Skin epidermis (tissue), 12 donors: ENCODE measurements around the gene TRIAP1.
A peak's percentile ranks its signal among the peaks of the same experiment; 100 is the strongest.

Source experiments
- H3K27ac ChIP-seq, 21 experiments: fragments of 200-600 bp; sonication (generic) in 11 of 21; one replicate each; pipeline ENCODE4 v1.5.0; 2020; ENCODE audit warnings: mild to moderate bottlenecking in 3 of 21, inconsistent platforms in 2 of 21, moderate library complexity in 2 of 21
- H3K4me3 ChIP-seq, 7 experiments: fragments of 200-600 bp; sonication (generic) in 2 of 7; one replicate each; pipeline ENCODE4 v1.5.0; 2020; ENCODE audit warnings: inconsistent platforms in 2 of 7, mild to moderate bottlenecking in 2 of 7, moderate library complexity in 1 of 7

TRIAP1 gene

DNA sequence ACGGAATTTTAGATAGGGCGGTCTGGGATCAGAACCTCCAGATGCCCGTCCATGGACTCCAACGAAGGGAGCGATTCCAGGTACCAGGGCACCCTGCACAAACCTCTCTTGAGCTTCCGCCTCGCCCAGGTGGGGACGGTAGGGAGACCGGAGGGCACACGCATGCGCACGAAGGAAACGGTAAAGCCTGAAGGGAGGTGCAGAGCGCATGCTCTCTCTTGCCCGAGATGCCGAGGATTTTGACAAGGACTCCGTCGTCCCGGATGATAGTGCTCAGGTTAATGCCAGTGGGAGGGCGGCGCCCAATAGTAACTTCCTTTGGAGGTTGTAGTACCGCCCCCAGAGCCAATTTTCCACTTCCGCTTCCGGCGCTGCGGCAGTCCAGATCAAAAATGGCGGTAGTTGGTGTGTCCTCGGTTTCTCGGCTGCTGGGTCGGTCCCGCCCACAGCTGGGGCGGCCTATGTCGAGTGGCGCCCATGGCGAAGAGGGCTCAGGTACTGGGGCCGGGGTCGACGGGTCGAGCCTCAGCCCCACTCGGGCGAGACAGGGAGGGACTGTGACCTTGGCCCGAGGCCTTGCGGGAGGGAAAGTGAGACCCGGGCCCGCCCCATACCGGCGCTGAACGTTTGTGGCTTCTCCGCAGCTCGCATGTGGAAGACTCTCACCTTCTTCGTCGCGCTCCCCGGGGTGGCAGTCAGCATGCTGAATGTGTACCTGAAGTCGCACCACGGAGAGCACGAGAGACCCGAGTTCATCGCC lies 8.3 kb downstream of the TRIAP1 start, which contains the start of gene COX6A1:
TSS of gene COX6A1 (plus strand) at position 379 of the 760 bp plus-strand sequence. CDS start at position 393, 14 bp downstream.
- peak within 1 kb of the TSS in 20 of 21 experiments; percentile 70 to 92 (median 86) for H3K27ac ChIP-seq
- peak within 1 kb of the TSS; percentile 53 to 93 (median 80) for H3K4me3 ChIP-seq

DNA sequence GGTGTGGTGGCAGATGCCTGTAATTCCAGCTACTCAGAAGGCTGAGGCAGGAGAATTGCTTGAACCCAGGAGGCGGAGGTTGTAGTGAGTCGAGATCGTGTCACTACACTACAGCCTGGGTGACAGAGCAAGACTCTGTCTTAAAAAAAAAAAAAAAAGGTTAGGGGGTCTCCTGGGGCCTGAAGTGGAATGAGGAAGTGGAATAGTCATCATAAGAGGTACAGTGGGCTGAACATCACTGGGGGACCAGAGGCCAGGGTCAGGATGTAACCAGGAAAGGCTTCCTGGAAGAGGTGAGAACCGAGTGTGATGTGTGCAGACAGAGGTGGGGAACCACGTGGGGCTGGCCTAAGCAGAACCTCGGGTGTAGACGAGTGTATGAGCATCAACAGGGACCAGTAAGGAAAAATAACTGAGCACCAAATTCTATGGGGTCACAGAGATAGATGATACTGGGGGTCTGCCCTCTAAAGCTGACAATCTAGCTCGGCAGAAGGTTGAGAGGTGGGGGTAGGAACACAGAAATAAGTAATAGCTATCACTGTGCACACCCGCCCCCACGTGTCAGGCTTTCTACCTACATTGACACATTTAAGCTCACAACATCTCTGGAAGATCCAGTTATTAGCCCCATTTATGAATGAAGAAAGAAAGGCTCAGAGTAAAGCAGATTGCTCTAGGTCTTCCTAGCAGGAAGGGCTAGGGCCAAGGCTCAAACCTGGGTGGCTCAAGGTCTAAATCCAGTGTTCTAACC lies 13.2 kb downstream of the TRIAP1 start:
- Histone ChIP-seq H3K4me3 (no peak overlapping the region), H3K27ac (no peak overlapping the region)

DNA sequence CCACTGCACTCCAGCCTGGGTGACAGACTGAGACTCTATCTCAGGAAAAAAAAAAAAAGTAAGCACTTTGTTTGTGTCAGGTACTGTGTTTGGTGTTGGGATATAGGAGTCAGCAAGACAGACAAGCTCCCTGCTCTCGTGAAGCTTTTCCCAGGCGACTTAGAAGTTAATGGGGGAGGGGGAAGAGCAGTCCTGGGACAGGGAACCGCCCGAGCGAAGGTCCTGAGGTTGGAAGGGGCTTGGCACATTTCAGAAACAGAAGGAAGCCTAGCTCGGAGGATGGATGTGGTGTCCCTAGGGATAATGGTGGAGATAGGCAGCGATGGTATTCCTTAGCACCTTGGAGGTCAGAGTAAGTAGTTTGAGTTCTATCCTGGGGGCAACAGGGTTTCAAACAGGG lies 16.8 kb downstream of the TRIAP1 start:
- H3K27ac ChIP-seq, result no peak overlapping the region

DNA sequence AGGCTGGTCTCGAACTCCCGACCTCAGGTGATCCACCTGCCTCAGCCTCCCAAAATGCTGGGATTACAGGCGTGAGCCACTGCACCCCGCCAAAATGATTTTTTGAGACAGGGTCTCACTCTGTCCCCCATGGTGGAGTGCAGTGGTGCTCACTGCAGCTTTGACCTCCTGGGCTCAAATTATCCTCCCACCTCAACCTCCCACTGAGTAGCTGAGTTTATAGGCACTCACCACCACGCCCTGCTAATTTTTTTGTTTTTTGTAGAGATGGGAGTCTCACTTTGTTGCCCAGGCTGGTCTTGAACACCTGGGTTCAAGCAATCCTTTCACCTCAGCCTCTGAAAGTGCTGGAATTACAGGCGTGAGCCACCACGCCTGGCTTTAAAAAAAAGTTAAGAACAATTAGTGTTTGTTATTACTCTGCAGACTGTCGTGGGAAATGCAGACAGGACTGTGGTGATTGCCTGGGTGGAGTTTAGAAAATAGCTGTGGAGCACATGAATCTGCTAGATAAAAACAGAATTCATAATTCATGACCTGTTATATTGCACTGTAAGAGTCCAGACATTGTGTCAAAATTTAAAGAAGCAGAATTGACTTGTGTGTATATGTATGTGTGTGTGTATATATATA lies 17.5 kb downstream of the TRIAP1 start:
- Histone ChIP-seq H3K27ac (no peak overlapping the region), H3K4me3 (no peak overlapping the region)

More for the DNA sequence above, 16.8 kb downstream of the TRIAP1 start:
- no peak overlapping the region for H3K4me3 ChIP-seq

DNA sequence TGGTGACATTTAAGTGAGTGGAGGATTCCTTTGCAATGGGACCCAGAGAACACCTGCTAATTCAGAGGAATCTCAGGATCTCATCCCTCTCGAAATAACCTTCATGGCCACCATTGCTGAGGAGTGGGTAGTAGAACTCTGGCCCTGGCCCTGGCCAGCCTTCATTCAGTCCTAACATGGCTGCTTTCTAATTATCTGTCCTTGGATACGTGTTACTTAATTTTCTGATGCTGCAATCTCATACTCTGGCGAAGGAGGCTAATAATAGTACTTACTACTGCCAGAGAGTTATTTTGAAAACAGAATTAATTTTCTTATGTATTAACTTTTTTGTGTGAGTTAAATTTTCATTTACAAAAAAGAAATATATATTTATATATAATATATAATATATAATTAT lies 20.4 kb downstream of the TRIAP1 start:
- no peak overlapping the region for H3K4me3 ChIP-seq
- H3K27ac ChIP-seq, result no peak overlapping the region

DNA sequence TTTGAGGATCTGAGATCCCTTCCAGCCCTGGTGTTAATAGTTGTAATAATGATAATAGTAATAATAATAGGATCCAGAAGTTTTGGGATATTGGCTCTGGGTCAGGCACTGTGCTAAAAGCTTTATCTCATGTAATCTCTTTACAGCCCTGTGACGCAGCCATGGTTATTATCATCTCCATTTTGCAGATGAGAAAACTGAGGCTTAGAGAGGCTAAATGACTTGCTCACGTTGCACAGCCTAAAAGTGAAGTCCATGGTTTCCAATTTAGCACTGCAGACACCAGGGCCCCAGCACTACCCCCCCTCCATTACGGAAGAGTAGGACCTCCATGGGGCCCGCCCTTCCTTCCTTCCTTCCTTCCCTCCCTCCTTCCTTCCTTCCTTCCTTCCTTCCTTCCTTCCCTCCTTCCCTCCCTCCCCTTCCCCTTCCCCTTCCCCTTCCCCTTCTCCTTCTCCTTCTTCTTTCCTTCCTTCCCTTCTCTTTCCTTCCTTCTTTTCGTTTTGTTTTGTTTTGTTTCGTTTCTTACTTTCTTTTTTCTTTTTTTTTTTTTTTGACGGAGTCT lies 23.2 kb downstream of the TRIAP1 start:
- Histone ChIP-seq H3K4me3 (no peak overlapping the region), H3K27ac (no peak overlapping the region)

DNA sequence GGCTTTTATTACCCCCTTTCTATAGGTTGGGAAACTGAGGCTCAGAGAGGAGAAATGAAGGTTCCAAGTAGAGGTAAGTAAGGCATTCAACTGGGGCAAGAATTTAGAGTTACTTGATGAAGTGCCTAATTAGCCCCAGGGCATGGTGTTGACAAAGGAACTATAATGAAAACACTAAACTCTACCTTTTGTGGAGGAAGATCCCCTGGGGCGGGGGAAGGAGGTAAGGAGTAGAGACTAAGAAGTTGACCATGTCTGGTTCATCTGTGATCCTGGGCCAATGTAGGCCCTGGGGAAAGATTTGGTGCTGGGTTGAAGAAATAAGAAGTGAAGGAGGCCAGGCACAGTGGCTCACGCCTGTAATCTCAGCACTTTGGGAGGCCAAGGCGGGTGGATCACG lies 24.5 kb downstream of the TRIAP1 start:
- no peak overlapping the region for H3K4me3 ChIP-seq
- H3K27ac ChIP-seq, result no peak overlapping the region

DNA sequence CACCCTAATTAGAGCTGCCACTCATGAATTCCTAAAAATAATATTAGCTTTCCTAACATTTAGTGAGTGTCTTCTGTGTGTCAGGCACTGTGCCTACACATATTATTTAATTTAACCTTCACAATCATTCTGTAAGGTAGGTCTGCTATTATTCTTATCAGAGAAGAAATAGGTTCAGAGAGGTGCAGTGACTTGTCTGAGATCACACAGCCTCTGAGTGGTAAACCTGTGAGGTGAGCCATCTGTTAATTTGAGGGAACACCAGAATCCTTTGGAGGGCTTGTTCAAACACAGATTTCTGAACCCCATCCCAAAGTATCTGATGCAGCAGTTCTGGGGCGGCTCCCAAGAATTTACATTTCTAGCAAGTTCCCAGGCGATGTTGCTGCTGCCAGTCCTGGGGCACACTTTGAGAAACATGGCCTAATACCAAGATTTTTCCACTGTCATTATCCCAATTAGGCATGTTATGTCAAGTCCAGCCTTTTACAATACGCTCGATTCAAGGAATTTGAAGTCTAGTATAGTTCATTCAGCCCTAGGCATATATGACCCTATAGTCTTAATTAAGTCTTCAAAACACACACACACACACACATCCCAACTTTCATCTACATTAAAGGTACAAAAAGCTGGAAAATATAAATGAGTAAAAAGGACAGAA lies 28.1 kb downstream of the TRIAP1 start:
- Histone ChIP-seq H3K27ac (no peak overlapping the region), H3K4me3 (no peak overlapping the region)

DNA sequence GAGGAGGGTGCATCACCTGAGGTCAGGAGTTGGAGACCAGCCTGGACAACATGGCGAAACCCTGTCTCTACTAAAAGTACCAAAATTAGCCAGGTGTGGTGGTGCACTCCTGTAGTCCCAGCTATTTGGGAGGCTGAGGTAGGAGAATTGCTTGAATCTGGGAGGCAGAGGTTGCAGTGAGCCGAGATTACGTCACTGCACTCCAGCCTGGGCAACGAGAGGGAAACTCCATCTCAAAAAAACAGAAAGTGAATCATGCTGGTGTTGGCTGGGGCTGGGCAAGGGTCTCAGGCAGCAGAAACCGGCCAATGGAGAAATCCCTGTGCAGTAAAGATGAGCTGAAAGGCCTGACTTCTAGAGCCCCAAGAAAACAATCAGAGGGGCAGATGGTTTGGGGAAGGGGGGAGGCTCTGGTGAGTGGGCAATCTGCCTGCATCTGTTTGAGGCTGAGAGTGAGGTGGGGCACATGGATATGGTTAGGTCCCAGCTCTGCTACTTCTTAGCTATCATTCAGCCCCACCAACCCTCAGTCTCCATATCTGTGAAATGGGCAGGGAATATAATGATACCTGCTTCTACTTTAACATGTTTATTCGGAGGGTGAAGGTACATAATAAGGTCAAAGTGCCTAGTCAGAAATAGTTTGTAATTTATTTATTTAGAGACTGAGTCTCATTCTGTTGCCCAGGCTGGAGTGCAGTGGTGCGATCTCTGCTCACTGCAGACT lies 29.5 kb downstream of the TRIAP1 start:
- no peak overlapping the region for H3K4me3 ChIP-seq
- no peak overlapping the region for H3K27ac ChIP-seq

DNA sequence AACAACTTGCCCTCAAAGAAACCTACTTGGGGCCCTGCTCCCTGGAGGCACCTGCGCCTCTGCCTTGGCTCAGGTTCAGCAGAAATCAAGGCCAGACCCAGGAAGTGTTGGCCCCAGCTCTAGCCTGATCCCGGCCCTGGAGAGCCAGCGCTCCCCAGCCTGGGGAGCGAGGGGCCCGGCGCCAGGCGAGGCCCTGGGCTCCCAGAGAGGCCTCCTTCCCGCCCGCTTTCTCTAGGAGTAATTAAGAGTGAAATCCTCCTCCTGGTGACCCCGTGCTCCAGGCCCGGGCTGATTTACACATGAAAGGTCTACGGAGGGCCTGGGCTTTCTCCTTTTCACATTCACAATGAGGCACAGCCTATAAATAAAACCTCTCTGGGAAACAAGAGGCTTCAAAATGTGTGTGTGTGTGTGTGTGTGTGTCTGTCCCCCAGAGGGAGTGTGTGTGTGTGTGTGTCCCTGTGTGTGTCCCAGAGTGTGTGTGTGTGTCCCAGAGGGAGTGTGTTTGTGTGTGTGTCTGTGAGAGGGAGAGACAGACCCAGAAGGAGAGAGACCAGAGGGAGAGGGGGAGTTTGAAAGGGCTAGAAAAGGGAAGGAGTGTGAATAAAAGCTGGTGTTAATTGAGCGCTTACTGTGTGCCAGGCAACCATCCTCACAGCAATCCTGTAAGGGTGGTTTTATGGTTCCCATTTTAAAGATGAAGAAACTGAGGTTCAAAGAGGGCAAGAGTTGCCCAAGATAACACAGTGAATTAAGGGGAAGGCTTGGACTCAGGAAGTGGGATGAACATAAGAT lies 32.1 kb downstream of the TRIAP1 start:
- peak overlapping the region in 1 of 21 experiments; percentile 21 for H3K27ac ChIP-seq
- H3K4me3 ChIP-seq, result no peak overlapping the region

DNA sequence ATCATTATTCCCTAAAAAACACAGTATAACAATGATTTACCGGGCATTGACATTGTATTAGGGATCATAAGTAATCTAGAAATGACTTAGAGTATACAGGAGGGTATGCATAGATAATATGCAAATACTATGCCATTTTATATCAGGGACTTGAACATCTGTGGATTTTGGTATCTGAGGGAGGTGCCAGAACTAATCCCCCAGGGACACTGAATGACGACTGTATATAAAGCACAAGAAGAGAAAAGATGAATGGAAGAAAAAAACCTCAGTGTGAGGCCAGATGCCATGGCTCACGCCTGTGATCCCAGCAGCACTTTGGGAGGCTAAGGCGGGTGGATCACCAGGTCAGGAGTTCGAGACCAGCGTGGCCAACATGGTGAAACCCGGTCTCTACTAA lies 33.8 kb downstream of the TRIAP1 start:
- no peak overlapping the region for H3K27ac ChIP-seq
- H3K4me3 ChIP-seq, result no peak overlapping the region

DNA sequence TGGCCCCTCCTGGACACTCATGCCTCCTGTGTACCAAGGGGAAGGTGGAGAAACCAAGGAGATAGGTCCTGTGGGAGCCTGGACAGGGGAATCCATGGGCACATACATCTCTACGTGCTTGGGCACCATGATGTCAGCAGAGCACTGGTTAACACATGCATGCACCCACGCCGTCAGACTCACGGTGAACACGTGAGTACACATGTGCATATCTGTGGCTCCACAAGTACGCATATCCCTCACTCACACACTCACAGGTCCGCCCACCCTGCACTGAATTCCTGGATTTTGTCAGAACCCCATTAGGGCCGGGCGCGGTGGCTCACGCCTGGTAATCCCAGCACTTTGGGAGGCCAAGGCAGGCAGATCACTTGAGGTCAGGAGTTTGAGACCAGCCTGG lies 37.4 kb downstream of the TRIAP1 start:
- H3K4me3 ChIP-seq, result no peak overlapping the region

DNA sequence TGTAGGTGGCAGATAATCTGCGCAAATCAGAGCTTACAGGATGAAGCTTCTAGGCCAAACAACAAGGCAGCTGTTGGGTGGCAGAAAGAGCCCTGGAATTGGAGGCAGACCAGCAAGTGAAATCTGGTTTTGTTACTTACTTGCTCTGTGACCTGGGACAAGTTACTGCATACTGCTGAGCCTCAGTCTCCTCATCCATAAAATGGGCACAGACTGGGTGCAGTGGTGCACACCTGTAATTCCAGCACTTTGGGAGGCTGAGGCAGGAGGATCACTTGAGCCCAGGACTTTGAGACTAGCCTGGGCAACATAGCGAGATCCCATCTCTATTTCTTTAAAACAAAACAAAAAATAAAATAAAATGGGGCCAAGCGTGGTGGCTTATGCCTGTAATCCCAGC lies 39.6 kb downstream of the TRIAP1 start:
- Histone ChIP-seq H3K4me3 (no peak overlapping the region), H3K27ac (no peak overlapping the region)

More for the DNA sequence above, 37.4 kb downstream of the TRIAP1 start:
- no peak overlapping the region for H3K27ac ChIP-seq

DNA sequence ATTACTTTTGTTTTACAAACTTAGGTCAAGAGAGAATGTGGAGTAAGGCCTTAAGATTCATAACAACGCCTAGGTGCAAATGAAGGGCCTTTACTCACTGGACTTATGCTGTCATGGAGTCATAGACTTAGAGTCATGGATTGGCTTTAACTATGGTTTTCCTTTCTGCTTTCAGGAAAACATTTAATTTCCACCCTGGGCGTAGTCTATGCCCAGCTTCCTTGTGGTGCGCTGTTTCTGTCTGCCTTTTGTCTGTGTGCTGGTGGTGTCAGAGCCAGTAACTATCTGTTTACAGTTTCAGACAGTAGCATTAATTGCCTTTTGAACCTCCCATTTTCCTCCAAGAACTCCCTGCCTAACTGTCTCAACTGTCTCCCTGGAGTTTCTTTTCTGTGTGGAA lies 40.1 kb downstream of the TRIAP1 start:
- Histone ChIP-seq H3K4me3 (no peak overlapping the region), H3K27ac (peak overlapping the region in 1 of 21 experiments; percentile 26)

DNA sequence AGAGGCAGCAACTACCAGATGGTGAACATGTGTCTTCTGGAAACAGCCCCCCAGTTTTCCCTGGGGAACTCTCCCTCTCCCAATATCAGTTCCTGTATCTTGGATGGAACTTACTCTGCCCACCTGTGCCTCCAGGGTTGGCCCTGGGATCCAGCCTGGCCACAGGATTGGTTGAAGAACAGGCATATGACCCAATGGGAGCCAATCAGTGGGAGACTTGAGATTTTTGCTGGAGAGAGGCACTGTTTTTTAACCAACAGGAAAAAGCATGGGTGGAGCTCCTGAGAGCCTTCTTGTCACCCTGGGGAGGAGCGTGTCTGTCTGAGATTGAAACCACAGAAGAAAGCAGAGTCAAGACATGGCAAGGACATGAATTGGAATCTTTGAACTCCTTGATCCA lies 41.9 kb downstream of the TRIAP1 start:
- no peak overlapping the region for H3K27ac ChIP-seq

DNA sequence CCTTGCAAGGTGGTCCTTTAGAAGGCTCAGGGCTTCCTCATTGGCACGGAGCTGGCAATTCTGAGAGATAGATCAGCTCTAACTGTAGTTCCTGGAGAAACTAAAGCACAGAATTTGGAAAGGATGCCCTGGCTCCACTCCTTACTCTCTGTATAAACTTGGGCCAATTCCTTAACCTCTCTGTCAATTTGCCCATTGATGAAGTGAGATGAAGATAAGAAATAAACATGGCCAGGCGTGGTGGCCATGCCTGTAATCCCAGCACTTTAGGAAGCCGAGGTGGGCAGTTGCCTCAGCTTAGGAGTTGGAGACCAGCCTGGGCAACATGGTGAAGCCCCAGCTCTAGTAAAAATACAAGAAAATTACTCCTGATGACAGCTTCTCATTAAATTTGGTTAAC lies 42.3 kb downstream of the TRIAP1 start:
- Histone ChIP-seq H3K27ac (no peak overlapping the region), H3K4me3 (no peak overlapping the region)

More for the DNA sequence above, 41.9 kb downstream of the TRIAP1 start:
- no peak overlapping the region for H3K4me3 ChIP-seq

DNA sequence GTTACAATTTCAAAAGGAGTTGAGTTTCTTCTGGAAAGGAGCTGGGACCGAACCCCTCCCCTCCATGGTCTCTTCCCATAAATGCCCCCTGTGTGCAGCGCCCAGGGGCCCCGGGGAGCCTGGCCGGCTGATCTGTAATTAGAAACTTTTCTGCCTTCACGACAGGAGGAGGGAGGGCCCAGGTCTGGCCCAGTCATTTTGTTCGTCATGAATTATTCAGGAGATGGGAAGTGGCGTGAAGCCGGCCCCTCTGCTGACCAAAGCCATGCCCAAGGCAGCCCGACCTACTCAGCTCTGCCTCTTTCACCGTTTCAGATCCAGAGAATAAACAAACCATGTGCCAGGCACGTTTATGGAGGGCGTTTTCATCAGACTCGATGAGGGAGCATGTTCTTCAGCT lies 44.0 kb downstream of the TRIAP1 start:
- Histone ChIP-seq H3K27ac (no peak overlapping the region), H3K4me3 (no peak overlapping the region)

DNA sequence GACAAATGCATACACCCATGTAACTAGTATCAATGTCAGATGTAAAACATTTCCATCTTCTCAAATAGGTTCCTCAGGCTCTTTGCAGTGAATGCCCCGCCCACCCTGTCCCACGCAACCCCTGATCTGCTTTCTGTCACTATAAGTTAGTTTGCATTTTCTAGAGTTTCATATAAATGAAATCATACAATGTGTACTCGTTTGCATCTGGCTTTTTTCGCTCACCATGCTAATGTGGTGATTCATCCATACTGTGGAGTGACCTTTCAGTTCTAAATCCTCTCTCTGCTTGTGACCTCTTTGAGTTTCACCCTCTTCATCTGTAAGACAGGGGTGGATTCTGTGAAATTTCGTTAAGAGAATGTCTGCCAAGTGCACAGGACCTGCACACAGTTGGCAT lies 46.7 kb downstream of the TRIAP1 start:
- Histone ChIP-seq H3K4me3 (no peak overlapping the region), H3K27ac (no peak overlapping the region)
